Measurements from ENCODE around the gene RPL34. TPM values are rescaled to one million over a fixed set of nuclear protein-coding genes. Genes with fewer than 3 reads are reported as not detected.

RPL34 gene
- polyA plus RNA-seq, 1 experiment, result 2,960 TPM

- TF ChIP-seq CTCF (IDR thresholded peaks at IDR 0.05; ENCODE audit: low read depth, low read length), result no peak
- DNase-seq (ENCODE audit: low read depth, low spot score), result no peak
- no peaks in the 10 kb centered on the region for H3K27me3 ChIP-seq (ENCODE audit: control insufficient read depth, insufficient read depth, low read length)
- H3K27ac ChIP-seq (ENCODE audit: low read depth, low read length), result no peak overlapping the region
- no peak overlapping the region for H3K4me3 ChIP-seq (ENCODE audit: low read depth, low read length)
- ChIA-PET CTCF (interaction anchor here (0.9 kb wide), 1 partner anchor 771 kb away, joined by 4 read pairs; no protein-coding TSS in a partner anchor), POLR2A (interaction anchor here (0.7 to 1.0 kb wide), 3 partner anchors 9 to 15 kb away, joined by 3 to 5 read pairs (median 3); no protein-coding TSS in a partner anchor)
- H3K9me3 ChIP-seq (ENCODE audit: control insufficient read depth, insufficient read depth, low read length), result no peaks in the 10 kb centered on the region
Observed at GRCh38 chr4:108635070-108635655, 14.8 kb downstream of the RPL34 start.

- Histone ChIP-seq H3K9me3 (ENCODE audit: control insufficient read depth, insufficient read depth, low read length) (no peaks in the 10 kb centered on the region), H3K27me3 (ENCODE audit: control insufficient read depth, insufficient read depth, low read length) (no peaks in the 10 kb centered on the region), H3K27ac (ENCODE audit: low read depth, low read length) (no peak overlapping the region), H3K4me3 (ENCODE audit: low read depth, low read length) (no peak overlapping the region)
- DNase-seq (ENCODE audit: low read depth, low spot score), result no peak
- ChIA-PET POLR2A (no interaction called here), CTCF (interaction anchor here (1.1 kb wide), 1 partner anchor 617 kb away, joined by 4 read pairs; no protein-coding TSS in a partner anchor)
- TF ChIP-seq CTCF (IDR thresholded peaks at IDR 0.05; ENCODE audit: low read depth, low read length), result no peak
Observed at GRCh38 chr4:108636246-108636645, 15.9 kb downstream of the RPL34 start.

GRCh38 chr4:108637856-108638255 is 17.5 kb downstream of the RPL34 start:
- no peaks in the 10 kb centered on the region for H3K9me3 ChIP-seq (ENCODE audit: control insufficient read depth, insufficient read depth, low read length)
- CTCF ChIA-PET, result interaction anchor here (1.0 to 1.8 kb wide), 2 partner anchors 10 to 619 kb away, joined by 4 to 7 read pairs; no protein-coding TSS in a partner anchor
- no peak overlapping the region for H3K4me3 ChIP-seq (ENCODE audit: low read depth, low read length)
- TF ChIP-seq CTCF (IDR thresholded peaks at IDR 0.05; ENCODE audit: low read depth, low read length), result 0 out of 2 replicates have a peak, but pooled peaks have one; percentile 14
- H3K27me3 ChIP-seq (ENCODE audit: control insufficient read depth, insufficient read depth, low read length), result no peaks in the 10 kb centered on the region
- no peak for DNase-seq (ENCODE audit: low read depth, low spot score)
- POLR2A ChIA-PET, result no interaction called here
- no peak overlapping the region for H3K27ac ChIP-seq (ENCODE audit: low read depth, low read length)

GRCh38 chr4:108644237-108644636 is 23.9 kb downstream of the RPL34 start:
- Histone ChIP-seq H3K4me3 (ENCODE audit: low read depth, low read length) (no peak overlapping the region), H3K27me3 (ENCODE audit: control insufficient read depth, insufficient read depth, low read length) (no peaks in the 10 kb centered on the region), H3K9me3 (ENCODE audit: control insufficient read depth, insufficient read depth, low read length) (no peaks in the 10 kb centered on the region), H3K27ac (ENCODE audit: low read depth, low read length) (no peak overlapping the region)
- CTCF ChIA-PET, result no interaction called here
- no peak for DNase-seq (ENCODE audit: low read depth, low spot score)
- TF ChIP-seq CTCF (IDR thresholded peaks at IDR 0.05; ENCODE audit: low read depth, low read length), result no peak
- POLR2A ChIA-PET, result interaction anchor here (0.6 to 1.2 kb wide), 2 partner anchors 9 to 20 kb away, joined by 3 read pairs; no protein-coding TSS in a partner anchor

GRCh38 chr4:108646706-108647105 is 26.3 kb downstream of the RPL34 start:
- ChIA-PET CTCF (interaction anchor here (0.6 kb wide), 1 partner anchor 35 kb away, joined by 5 read pairs; no protein-coding TSS in a partner anchor), POLR2A (no interaction called here)
- no peak for DNase-seq (ENCODE audit: low read depth, low spot score)

More at GRCh38 chr4:108646706-108647105, 26.3 kb downstream of the RPL34 start:
- TF ChIP-seq CTCF (IDR thresholded peaks at IDR 0.05; ENCODE audit: low read depth, low read length), result no peak
- H3K27ac ChIP-seq (ENCODE audit: low read depth, low read length), result no peak overlapping the region
- no peaks in the 10 kb centered on the region for H3K9me3 ChIP-seq (ENCODE audit: control insufficient read depth, insufficient read depth, low read length)
- no peak overlapping the region for H3K4me3 ChIP-seq (ENCODE audit: low read depth, low read length)
- no peaks in the 10 kb centered on the region for H3K27me3 ChIP-seq (ENCODE audit: control insufficient read depth, insufficient read depth, low read length)

All from AG04450 (cell line).